NCI-H460 (cell line): ENCODE results near the gene GPC2. TPM values are rescaled to one million over a fixed set of nuclear protein-coding genes. Genes with fewer than 3 reads are reported as not detected.
"Not testable (repeated sequence)": the region's sequence is repeated elsewhere in the genome, so short reads cannot be mapped to it uniquely, and the experiment has no call there.

Source experiments
- DNase-seq: peaks from one replicate; pipeline ENCODE4 v3.0.0-alpha.2; 2016; ENCODE audit warnings: low read depth; ENCODE audit errors: extremely low read depth
- polyA plus RNA-seq: library from polyadenylated mRNA; depleted of rRNA; stranded (reverse); fragments of >200 nt; gene quantifications from 2 replicates; pipeline ENCODE4 v1.2.3, GENCODE V29; 2014; cell fraction: nucleus; rRNA removed
- total RNA-seq: library from RNA; depleted of rRNA; stranded (reverse); fragments of >200 nt; shearing (Covaris generic); gene quantifications from 2 replicates; pipeline ENCODE4 v1.2.3, GENCODE V29; 2014; rRNA removed

The GPC2 gene, protein sequence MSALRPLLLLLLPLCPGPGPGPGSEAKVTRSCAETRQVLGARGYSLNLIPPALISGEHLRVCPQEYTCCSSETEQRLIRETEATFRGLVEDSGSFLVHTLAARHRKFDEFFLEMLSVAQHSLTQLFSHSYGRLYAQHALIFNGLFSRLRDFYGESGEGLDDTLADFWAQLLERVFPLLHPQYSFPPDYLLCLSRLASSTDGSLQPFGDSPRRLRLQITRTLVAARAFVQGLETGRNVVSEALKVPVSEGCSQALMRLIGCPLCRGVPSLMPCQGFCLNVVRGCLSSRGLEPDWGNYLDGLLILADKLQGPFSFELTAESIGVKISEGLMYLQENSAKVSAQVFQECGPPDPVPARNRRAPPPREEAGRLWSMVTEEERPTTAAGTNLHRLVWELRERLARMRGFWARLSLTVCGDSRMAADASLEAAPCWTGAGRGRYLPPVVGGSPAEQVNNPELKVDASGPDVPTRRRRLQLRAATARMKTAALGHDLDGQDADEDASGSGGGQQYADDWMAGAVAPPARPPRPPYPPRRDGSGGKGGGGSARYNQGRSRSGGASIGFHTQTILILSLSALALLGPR
- total RNA-seq: 2.9 and 3.7 TPM in 2 replicates
- 9.9 and 20.3 TPM in 2 replicates for polyA plus RNA-seq

DNA sequence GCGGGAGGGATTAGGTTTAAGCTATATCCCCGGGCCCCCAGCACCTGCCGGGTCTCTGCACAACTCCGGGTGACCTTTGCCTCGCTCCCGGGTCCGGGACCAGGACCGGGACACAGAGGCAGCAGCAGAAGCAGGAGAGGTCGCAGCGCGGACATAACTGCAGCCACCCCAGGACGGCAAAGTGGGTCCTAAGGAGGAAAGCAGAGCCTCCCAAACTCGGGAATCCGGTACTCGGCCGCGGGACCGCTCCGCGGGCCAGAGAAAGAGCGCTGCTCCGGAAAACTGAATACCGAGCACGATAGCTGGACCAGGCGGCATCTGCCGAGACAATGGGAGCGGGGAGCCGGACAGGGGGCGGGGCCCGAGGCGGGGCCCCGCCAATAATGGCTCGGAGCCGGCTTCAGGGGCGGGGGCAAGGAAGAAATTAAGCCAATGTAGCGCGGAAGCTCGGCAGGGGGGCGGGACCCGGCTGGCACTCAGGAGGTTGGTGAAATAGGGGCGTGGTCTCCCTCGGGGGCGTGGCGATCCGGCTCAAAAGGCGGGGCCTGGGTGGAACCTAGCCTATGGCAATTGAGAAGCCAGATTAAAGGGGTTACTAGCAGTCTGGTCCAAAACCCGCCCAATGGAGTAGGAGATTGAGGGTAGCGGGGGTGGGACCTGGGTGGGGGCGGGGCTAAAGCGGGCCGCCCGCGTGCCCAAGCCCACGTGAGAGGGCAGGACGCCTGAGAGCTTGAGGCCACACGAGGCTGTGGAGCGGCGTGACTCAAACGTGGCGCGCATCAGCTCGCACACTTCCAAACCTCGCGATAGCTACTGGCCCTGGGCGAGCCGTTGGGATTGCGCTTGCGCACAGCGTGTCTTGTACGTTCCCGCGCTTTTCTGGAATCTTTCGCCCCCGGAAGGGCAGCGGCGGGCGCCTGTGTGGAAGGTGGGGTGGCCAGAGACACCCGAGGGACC is at the start of gene GPC2, which contains the start of gene STAG3:
Gene GPC2, minus strand, starts transcription at position 337 of the 957 bp plus-strand sequence. Its CDS starts 182 bp downstream, at position 155.
Gene STAG3, plus strand, starts transcription at position 874 of the 957 bp plus-strand sequence. CDS start 2,639 bp downstream, outside the sequence.
- peak; percentile 96 for DNase-seq

DNA sequence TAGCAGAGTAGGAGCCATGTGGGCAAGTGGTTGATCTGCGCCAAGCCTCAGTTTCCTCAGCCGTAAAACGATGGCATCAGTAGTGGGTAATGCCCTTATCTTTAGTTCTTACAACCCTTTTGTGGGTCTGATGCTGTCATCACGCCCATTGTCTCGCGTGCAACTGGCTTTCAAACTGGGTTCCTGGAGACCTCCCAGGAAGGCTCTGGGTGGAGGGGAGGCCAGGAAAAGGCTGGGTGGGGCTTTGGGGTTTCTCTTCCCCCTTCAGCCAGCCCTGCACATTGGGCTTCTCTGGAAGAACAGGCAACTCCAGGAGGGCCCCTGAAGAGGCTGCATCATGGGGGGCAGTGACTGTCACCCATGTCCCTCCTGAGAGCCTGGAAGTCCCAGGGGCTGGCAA is 47.7 kb upstream of the GPC2 start:
- not testable (repeated sequence) for DNase-seq

DNA sequence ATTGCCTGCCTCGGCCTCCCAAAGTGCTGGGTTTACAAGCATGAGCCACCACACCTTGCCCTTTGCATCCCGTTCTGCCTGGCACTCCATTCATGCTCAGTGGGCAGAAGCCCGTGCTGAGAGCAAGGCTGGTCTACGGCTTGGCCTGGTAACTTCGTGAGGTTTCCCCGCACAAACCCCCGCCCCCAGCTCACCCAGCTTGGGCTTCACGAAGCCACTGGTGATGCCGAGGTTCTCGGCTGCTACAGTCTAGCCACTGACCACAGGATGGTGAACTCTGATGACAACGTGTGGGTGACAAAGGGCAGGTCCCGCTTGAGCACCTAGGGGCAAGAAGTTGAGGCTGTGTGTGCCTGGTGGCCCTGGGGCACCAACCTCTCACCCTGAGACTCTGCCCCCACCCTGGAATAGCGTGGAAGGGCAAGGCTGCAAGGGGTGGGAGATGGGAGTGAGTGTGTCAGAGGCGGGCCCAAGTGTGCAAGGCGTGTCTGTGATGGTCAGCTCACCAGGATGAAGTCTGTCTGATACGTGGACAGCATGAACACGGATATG is 46.3 kb upstream of the GPC2 start:
- DNase-seq: not testable (repeated sequence)

GRCh38 chr7:100222445-100223132 is 45.4 kb upstream of the GPC2 start:
- DNase-seq: no peak

- DNase-seq: no peak
Measured at GRCh38 chr7:100221767-100222444, 44.7 kb upstream of the GPC2 start.

DNA sequence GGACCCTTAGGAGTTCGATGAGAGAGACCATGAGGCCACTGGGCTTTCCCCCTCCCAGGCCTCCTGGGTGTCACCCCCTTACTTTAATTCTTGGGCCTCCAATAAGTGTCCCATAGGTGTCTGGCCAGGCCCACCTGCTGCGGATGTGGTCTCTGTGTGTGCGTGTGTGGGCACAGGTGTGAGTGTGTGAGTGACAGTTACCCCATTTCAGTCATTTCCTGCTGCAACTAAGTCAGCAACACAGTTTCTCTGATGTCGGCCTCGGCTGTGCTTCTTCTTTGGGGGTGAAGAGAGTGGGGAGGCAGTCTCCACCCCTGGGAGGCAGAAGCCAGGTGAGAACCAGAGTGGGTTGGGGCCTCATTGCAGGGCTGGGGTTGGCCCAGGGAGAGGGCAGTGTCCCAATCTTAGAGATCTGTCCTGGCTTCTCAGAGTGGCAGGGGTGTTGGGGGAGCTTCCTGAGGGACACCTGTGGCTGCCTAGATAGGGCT is 44.1 kb upstream of the GPC2 start:
- DNase-seq: no peak

DNA sequence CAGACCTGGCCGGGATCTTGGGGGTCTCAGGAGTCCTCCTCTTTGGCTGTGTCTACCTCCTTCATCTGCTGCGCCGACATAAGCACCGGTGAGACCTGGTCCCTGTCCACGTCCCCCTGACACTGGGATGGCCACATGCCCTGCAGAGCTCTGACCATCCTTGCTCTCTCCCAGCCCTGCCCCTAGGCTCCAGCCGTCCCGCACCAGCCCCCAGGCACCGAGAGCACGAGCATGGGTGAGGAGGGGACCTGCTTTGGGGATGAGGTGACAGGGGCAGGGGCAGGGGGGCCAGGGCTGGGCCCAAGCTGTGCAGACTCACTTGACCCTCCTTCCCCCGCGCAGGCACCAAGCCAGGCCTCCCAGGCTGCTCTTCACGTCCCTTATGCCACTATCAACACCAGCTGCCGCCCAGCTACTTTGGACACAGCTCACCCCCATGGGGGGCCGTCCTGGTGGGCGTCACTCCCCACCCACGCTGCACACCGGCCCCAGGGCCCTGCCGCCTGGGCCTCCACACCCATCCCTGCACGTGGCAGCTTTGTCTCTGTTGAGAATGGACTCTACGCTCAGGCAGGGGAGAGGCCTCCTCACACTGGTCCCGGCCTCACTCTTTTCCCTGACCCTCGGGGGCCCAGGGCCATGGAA is 43.5 kb upstream of the GPC2 start:
- no peak for DNase-seq

DNA sequence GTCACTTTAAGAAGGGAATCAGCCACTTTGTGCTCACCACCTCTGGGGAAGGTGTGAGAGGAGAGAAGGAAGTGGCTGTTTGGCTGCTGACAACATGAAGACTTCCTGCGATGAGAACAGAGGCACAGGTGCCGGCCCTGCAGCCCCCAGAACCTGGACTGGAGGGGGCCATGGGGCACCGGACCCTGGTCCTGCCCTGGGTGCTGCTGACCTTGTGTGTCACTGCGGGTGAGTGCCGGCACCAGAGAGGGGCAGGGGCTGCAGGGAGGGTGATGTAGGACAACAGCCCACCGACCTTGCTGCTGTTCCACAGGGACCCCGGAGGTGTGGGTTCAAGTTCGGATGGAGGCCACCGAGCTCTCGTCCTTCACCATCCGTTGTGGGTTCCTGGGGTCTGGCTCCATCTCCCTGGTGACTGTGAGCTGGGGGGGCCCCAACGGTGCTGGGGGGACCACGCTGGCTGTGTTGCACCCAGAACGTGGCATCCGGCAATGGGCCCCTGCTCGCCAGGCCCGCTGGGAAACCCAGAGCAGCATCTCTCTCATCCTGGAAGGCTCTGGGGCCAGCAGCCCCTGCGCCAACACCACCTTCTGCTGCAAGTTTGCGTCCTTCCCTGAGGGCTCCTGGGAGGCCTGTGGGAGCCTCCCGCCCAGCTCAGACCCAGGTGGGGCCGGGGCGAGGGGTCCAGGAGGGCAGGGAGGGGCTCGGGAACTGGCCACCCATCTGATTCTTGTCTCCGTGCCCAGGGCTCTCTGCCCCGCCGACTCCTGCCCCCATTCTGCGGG is 42.8 kb upstream of the GPC2 start, which contains the start of gene PVRIG:
Gene PVRIG, plus strand, starts transcription at position 149 of the 785 bp plus-strand sequence. Its CDS starts 22 bp downstream, at position 171.
- not testable (repeated sequence) for DNase-seq

DNA sequence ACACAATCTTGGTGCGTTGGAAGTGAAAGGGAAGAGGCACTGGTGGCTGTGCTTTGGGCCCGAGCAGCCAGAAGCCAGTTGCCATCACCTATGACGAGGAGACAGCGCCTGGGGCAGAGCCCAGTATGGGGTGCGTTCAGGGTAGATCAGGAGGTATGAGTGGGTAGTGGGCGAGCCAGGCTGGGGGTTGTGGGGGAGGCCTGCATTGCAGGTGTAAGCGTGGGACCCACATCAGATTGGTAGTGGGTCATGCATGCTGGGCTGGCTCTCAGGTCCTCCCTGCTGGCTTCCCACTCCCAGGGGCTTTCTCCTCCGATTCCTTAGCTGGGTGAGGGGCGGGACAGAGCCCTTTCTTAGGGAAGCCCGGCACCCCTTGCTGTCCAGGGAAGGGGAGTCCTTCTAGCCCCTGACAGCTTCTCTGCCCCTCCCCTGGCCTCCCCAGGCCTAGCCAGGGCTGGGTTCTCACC is 42.1 kb upstream of the GPC2 start:
- DNase-seq: no peak

GRCh38 chr7:100217934-100218333 is 40.8 kb upstream of the GPC2 start:
- peak; percentile 36 for DNase-seq

DNA sequence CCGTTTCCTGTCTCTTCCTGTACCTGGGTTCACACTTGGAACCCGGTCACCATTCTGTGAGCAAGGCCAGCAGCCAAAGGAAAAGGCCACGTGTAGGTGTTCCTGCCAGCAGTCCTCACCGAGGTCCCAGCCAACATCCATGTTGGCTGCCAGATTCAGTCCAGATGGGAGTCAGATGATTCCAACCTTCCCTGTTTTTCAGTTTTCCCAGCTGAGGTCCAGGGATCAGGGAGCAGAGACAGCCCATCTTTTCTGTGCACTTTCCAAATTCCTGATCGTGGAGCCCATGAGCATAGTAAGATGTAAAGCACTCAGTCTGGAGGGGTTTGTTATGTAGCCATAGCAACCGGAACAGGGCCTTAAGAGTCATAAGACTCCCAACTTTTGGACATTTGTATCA is 38.7 kb upstream of the GPC2 start:
- DNase-seq: no peak

DNA sequence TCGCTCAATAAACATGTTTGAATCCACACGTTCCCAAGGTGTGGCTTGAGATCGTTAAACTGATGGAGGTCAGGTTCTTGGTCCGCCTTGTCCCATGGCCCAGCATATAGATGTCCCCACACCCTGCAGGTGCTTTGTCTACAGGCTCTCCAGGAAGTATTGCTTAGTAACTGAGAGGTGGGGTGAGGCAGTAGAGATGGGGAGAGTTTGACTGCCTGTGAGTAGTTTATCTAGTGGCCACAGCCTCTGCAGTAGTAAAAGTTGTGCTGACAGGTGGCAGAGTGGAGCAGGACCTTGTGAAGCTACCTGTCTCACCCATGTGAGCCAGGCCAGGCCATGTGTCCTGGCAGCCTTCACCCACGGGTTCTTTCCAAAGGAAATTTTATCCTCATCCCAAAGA is 37.2 kb upstream of the GPC2 start:
- not testable (repeated sequence) for DNase-seq

GRCh38 chr7:100213672-100214071 is 36.5 kb upstream of the GPC2 start:
- DNase-seq: no peak

- DNase-seq: no peak
Measured at GRCh38 chr7:100212631-100213286, 35.6 kb upstream of the GPC2 start.

- no peak for DNase-seq
Measured at GRCh38 chr7:100211342-100211780, 34.2 kb upstream of the GPC2 start.

DNA sequence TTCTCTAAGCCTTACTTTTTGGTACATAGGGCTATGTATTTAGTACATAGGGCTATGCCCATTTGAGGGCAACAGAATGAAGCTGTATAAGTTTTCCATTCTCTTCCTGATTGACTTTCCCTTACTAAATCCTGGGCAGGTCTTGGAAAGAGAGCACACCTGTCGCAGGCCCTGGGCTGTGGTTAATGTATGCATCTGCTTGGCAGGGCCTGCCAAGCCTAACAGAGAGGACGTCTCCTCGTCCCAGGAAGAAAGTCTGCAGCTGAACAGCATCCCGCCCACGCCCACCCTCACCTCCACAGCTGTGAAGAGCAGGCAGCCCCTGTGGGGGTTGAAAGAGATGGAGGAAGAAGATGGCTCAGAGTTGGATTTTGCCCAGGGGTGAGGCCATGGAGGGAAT is 33.6 kb upstream of the GPC2 start:
- DNase-seq: no peak

GRCh38 chr7:100209493-100209892 is 32.3 kb upstream of the GPC2 start:
- DNase-seq: no peak
